Astrocyte (in vitro differentiated cells and primary cell): ENCODE results near the gene FBN2. TPM values are rescaled to one million over a fixed set of nuclear protein-coding genes. Genes with fewer than 3 reads are reported as not detected.

ENCODE experiments used
- DNase-seq: peaks from one replicate; pipeline ENCODE4 v3.0.0-alpha.2; 2010; ENCODE audit warnings: low read depth
- FAIRE-seq: peaks from 2 replicates; lab custom pipeline; 2011; peaks lifted over from hg19 to GRCh38; lab: Jason Lieb, UNC
- H2AFZ ChIP-seq: 2 replicates; pipeline ENCODE4 v1.6.0; 2012; ENCODE audit warnings: low read depth, low read length, inconsistent platforms
- H3K27ac ChIP-seq: 2 replicates; pipeline ENCODE4 v1.5.1; 2011; ENCODE audit warnings: low read depth, low read length, inconsistent platforms
- H3K27me3 ChIP-seq: 2 replicates; pipeline ENCODE4 v1.6.0; 2011; ENCODE audit warnings: low read length, inconsistent platforms; ENCODE audit not compliant: insufficient read depth
- H3K36me3 ChIP-seq: 2 replicates; pipeline ENCODE4 v1.5.1; 2011; ENCODE audit warnings: low read length, inconsistent platforms; ENCODE audit not compliant: insufficient read depth
- H3K4me1 ChIP-seq: 2 replicates; pipeline ENCODE4 v1.5.1; 2011; ENCODE audit warnings: low read length, inconsistent platforms; ENCODE audit not compliant: insufficient read depth
- H3K4me2 ChIP-seq: 2 replicates; pipeline ENCODE4 v1.6.0; 2012; ENCODE audit warnings: low read length, inconsistent platforms
- H3K4me3 ChIP-seq: 2 replicates; pipeline ENCODE4 v1.5.1; 2011; ENCODE audit warnings: low read depth, mild to moderate bottlenecking, low read length, inconsistent platforms; ENCODE audit not compliant: insufficient read depth
- H3K79me2 ChIP-seq: 2 replicates; pipeline ENCODE4 v1.6.0; 2012; ENCODE audit warnings: mild to moderate bottlenecking, low read length, inconsistent platforms; ENCODE audit not compliant: insufficient read depth
- H3K9ac ChIP-seq: 2 replicates; pipeline ENCODE4 v1.6.0; 2012; ENCODE audit warnings: mild to moderate bottlenecking, low read length, inconsistent platforms
- H3K9me3 ChIP-seq: 2 replicates; pipeline ENCODE4 v1.5.1; 2012; ENCODE audit warnings: low read depth, mild to moderate bottlenecking, low read length, inconsistent platforms; ENCODE audit not compliant: insufficient read depth
- H4K20me1 ChIP-seq: 2 replicates; pipeline ENCODE4 v1.6.0; 2012; ENCODE audit warnings: low read length, inconsistent platforms; ENCODE audit not compliant: insufficient read depth
- H3K27ac Mint-ChIP-seq: one replicate; pipeline ENCODE4 v1.8.0; 2021; ENCODE audit warnings: mild to moderate bottlenecking, mixed read lengths; ENCODE audit not compliant: unreplicated experiment
- H3K27me3 Mint-ChIP-seq: one replicate; pipeline ENCODE4 v1.8.0; 2021; ENCODE audit warnings: low read depth, mixed read lengths; ENCODE audit not compliant: unreplicated experiment
- H3K36me3 Mint-ChIP-seq: one replicate; pipeline ENCODE4 v1.8.0; 2021; ENCODE audit warnings: low read depth, mixed read lengths; ENCODE audit not compliant: unreplicated experiment
- H3K4me1 Mint-ChIP-seq: one replicate; pipeline ENCODE4 v1.8.0; 2021; ENCODE audit warnings: low read depth, mixed read lengths; ENCODE audit not compliant: unreplicated experiment
- H3K4me3 Mint-ChIP-seq: one replicate; pipeline ENCODE4 v1.8.0; 2021; ENCODE audit warnings: mild to moderate bottlenecking, moderate library complexity, mixed read lengths; ENCODE audit not compliant: unreplicated experiment
- H3K9me3 Mint-ChIP-seq: one replicate; pipeline ENCODE4 v1.8.0; 2021; ENCODE audit warnings: mild to moderate bottlenecking, mixed read lengths; ENCODE audit not compliant: unreplicated experiment
- CTCF ChIP-seq: IDR thresholded peaks from 2 replicates; pipeline ENCODE4 v1.5.1; 2011; ENCODE audit warnings: low read depth, mild to moderate bottlenecking, inconsistent platforms, low read length, moderate library complexity; ENCODE audit not compliant: insufficient read depth
- EZH2 ChIP-seq: IDR thresholded peaks from 2 replicates; pipeline ENCODE4 v1.6.1; 2012; ENCODE audit warnings: mild to moderate bottlenecking, low read length, inconsistent platforms; ENCODE audit not compliant: insufficient read depth
- total RNA-seq: library from RNA; stranded (reverse); gene quantifications from 2 replicates; pipeline ENCODE4 v1.2.1, GENCODE V29; 2021

FBN2 gene
- total RNA-seq, 1 donor from 2014 or later: 176 TPM

GRCh38 chr5:128549496-128549895, 11.5 kb upstream of the FBN2 start:
- Histone ChIP-seq H4K20me1 (no peaks in the 10 kb centered on the region), H3K36me3 (no peaks in the 10 kb centered on the region), H3K4me3 (no peak overlapping the region), H3K27ac (no peak overlapping the region), H3K79me2 (no peaks in the 10 kb centered on the region), H3K9me3 (peaks cover 4% of the 10 kb centered on the region), H3K9ac (no peak overlapping the region), H3K4me2 (no peak overlapping the region), H3K27me3 (no peaks in the 10 kb centered on the region), H2AFZ (no peak overlapping the region), H3K4me1 (peaks cover 7% of the 10 kb centered on the region)
- no peak for FAIRE-seq
- Mint-ChIP-seq H3K9me3 (peaks cover 23% of the 10 kb centered on the region), H3K27ac (no peak overlapping the region), H3K27me3 (no peaks in the 10 kb centered on the region), H3K4me1 (peaks cover 5% of the 10 kb centered on the region), H3K4me3 (no peak overlapping the region), H3K36me3 (no peaks in the 10 kb centered on the region)
- TF ChIP-seq EZH2: no peak
- no peak for TF ChIP-seq CTCF
- DNase-seq: no peak

GRCh38 chr5:128546658-128547281, 8.7 kb upstream of the FBN2 start:
- Histone ChIP-seq H3K36me3 (no peaks in the 10 kb centered on the region), H3K4me1 (peaks cover 6% of the 10 kb centered on the region), H3K4me2 (no peak overlapping the region), H2AFZ (no peak overlapping the region), H3K9ac (no peak overlapping the region), H3K4me3 (no peak overlapping the region), H4K20me1 (no peaks in the 10 kb centered on the region), H3K27me3 (no peaks in the 10 kb centered on the region), H3K9me3 (no peaks in the 10 kb centered on the region), H3K27ac (no peak overlapping the region), H3K79me2 (no peaks in the 10 kb centered on the region)
- no peak for TF ChIP-seq EZH2
- no peak for TF ChIP-seq CTCF
- no peak overlapping the region for H3K27ac Mint-ChIP-seq
- H3K4me3 Mint-ChIP-seq: no peak overlapping the region
- no peak for FAIRE-seq
- H3K9me3 Mint-ChIP-seq: peaks cover 6% of the 10 kb centered on the region
- peaks cover 5% of the 10 kb centered on the region for H3K4me1 Mint-ChIP-seq
- no peaks in the 10 kb centered on the region for H3K36me3 Mint-ChIP-seq
- H3K27me3 Mint-ChIP-seq: no peaks in the 10 kb centered on the region
- DNase-seq: no peak

- H3K27me3 Mint-ChIP-seq: no peaks in the 10 kb centered on the region
- TF ChIP-seq EZH2 (no peak), CTCF (no peak)
- no peak for DNase-seq
These were observed 3.3 kb upstream of the FBN2 start for GRCh38 chr5:128541385-128541784.

More at GRCh38 chr5:128541385-128541784, 3.3 kb upstream of the FBN2 start:
- Mint-ChIP-seq H3K4me3 (no peak overlapping the region), H3K36me3 (peaks cover 1% of the 10 kb centered on the region), H3K9me3 (peaks cover 5% of the 10 kb centered on the region), H3K4me1 (peaks cover 2% of the 10 kb centered on the region), H3K27ac (no peak overlapping the region)
- H3K9ac ChIP-seq: no peak overlapping the region
- H3K9me3 ChIP-seq: no peaks in the 10 kb centered on the region
- H3K4me1 ChIP-seq: no peaks in the 10 kb centered on the region
- no peak overlapping the region for H3K27ac ChIP-seq
- no peak overlapping the region for H3K4me2 ChIP-seq
- no peak for FAIRE-seq
- no peaks in the 10 kb centered on the region for H3K36me3 ChIP-seq
- H4K20me1 ChIP-seq: peaks cover 3% of the 10 kb centered on the region
- no peak overlapping the region for H3K4me3 ChIP-seq
- H2AFZ ChIP-seq: no peak overlapping the region
- no peaks in the 10 kb centered on the region for H3K27me3 ChIP-seq
- H3K79me2 ChIP-seq: peaks cover 8% of the 10 kb centered on the region
